Measurements from ENCODE around the gene WDR90. TPM values are rescaled to one million over a fixed set of nuclear protein-coding genes. Genes with fewer than 3 reads are reported as not detected.

WDR90 gene
- polyA plus RNA-seq, 1 donor (not counting 4 experiments of a cell fraction or from before 2014, with no cell fraction given) = 5.9 TPM

- FAIRE-seq = no peak
- H3K4me2 ChIP-seq (ENCODE audit: control insufficient read depth, extremely low read depth, insufficient read depth, low read depth, low read length) = no peak overlapping the region
- no peak for TF ChIP-seq CTCF (optimal IDR thresholded peaks at IDR 0.05 in 1 of 3, IDR thresholded peaks at IDR 0.05 in 1 of 3, conservative IDR thresholded peaks at IDR 0.05 in 1 of 3; ENCODE audit: extremely low read depth in 1 of 3, insufficient read depth in 2 of 3, low read length in 3 of 3)
- no peak for TF ChIP-seq EZH2 (IDR thresholded peaks at IDR 0.05; ENCODE audit: low read length)
Measured at GRCh38 chr16:632486-633335, 16.5 kb upstream of the WDR90 start.

GRCh38 chr16:633336-634050 is 15.7 kb upstream of the WDR90 start:
- peaks cover 8% of the 10 kb centered on the region for H3K4me1 ChIP-seq (ENCODE audit: control insufficient read depth, extremely low read depth, insufficient read depth, low read length)
- H3K9me3 ChIP-seq (ENCODE audit: control insufficient read depth, low read depth, low read length) = no peaks in the 10 kb centered on the region
- no peaks in the 10 kb centered on the region for H4K20me1 ChIP-seq (ENCODE audit: control insufficient read depth, extremely low read depth, insufficient read depth, low read length)
- TF ChIP-seq CTCF (optimal IDR thresholded peaks at IDR 0.05 in 1 of 3, IDR thresholded peaks at IDR 0.05 in 1 of 3, conservative IDR thresholded peaks at IDR 0.05 in 1 of 3; ENCODE audit: extremely low read depth in 1 of 3, insufficient read depth in 2 of 3, low read length in 3 of 3) = no peak
- no peak for TF ChIP-seq EZH2 (IDR thresholded peaks at IDR 0.05; ENCODE audit: low read length)
- H3K9me1 ChIP-seq (ENCODE audit: control insufficient read depth, extremely low read depth, insufficient read depth, low read length) = no peaks in the 10 kb centered on the region
- H3K27me3 ChIP-seq (ENCODE audit: control insufficient read depth, extremely low read depth, insufficient read depth, low read length) = no peaks in the 10 kb centered on the region
- no peak overlapping the region for H3K27ac ChIP-seq (ENCODE audit: control insufficient read depth, insufficient read depth, low read length)
- peaks cover 2 to 10% of the 10 kb centered on the region in 2 experiments for H3K36me3 ChIP-seq (ENCODE audit: control insufficient read depth in 2 of 2, extremely low read depth in 1 of 2, insufficient read depth in 2 of 2, low read length in 2 of 2)
- H3K4me2 ChIP-seq (ENCODE audit: control insufficient read depth, extremely low read depth, insufficient read depth, low read depth, low read length) = no peak overlapping the region
- H3K79me2 ChIP-seq (ENCODE audit: control insufficient read depth, insufficient read depth, low read length) = peaks cover 8% of the 10 kb centered on the region
- no peak overlapping the region for H2AFZ ChIP-seq (ENCODE audit: control insufficient read depth, low read length)
- DNase-seq (ENCODE audit: low read depth, low spot score) (no peak), FAIRE-seq (no peak)
- dilution Hi-C loops (cut with MboI; ENCODE audit: extremely low pct_ligation_motif_present, low sequenced_read_pairs) = no loop called here
- no peak overlapping the region for H3K9ac ChIP-seq (ENCODE audit: control insufficient read depth, extremely low read depth, insufficient read depth, low read length)
- no peak overlapping the region for H3K4me3 ChIP-seq (ENCODE audit: control insufficient read depth in 2 of 3, extremely low read depth in 1 of 3, insufficient read depth in 2 of 3, low read depth in 1 of 3, low read length in 3 of 3)

More at GRCh38 chr16:632486-633335, 16.5 kb upstream of the WDR90 start:
- Histone ChIP-seq H3K27ac (ENCODE audit: control insufficient read depth, insufficient read depth, low read length) (no peak overlapping the region), H3K27me3 (ENCODE audit: control insufficient read depth, extremely low read depth, insufficient read depth, low read length) (no peaks in the 10 kb centered on the region), H3K9ac (ENCODE audit: control insufficient read depth, extremely low read depth, insufficient read depth, low read length) (no peak overlapping the region), H3K9me1 (ENCODE audit: control insufficient read depth, extremely low read depth, insufficient read depth, low read length) (no peaks in the 10 kb centered on the region), H3K4me1 (ENCODE audit: control insufficient read depth, extremely low read depth, insufficient read depth, low read length) (peaks cover 8% of the 10 kb centered on the region), H4K20me1 (ENCODE audit: control insufficient read depth, extremely low read depth, insufficient read depth, low read length) (no peaks in the 10 kb centered on the region), H3K36me3 (ENCODE audit: control insufficient read depth in 2 of 2, extremely low read depth in 1 of 2, insufficient read depth in 2 of 2, low read length in 2 of 2) (peaks cover 2 to 10% of the 10 kb centered on the region in 2 experiments), H3K9me3 (ENCODE audit: control insufficient read depth, low read depth, low read length) (no peaks in the 10 kb centered on the region), H2AFZ (ENCODE audit: control insufficient read depth, low read length) (no peak overlapping the region), H3K79me2 (ENCODE audit: control insufficient read depth, insufficient read depth, low read length) (peaks cover 8% of the 10 kb centered on the region), H3K4me3 (ENCODE audit: control insufficient read depth in 2 of 3, extremely low read depth in 1 of 3, insufficient read depth in 2 of 3, low read depth in 1 of 3, low read length in 3 of 3) (no peak overlapping the region)
- no peak for DNase-seq (ENCODE audit: low read depth, low spot score)
- dilution Hi-C loops (cut with MboI; ENCODE audit: extremely low pct_ligation_motif_present, low sequenced_read_pairs) = no loop called here

All from keratinocyte (primary cell).